ENCODE measurements around the gene CRK.

CRK gene

DNA sequence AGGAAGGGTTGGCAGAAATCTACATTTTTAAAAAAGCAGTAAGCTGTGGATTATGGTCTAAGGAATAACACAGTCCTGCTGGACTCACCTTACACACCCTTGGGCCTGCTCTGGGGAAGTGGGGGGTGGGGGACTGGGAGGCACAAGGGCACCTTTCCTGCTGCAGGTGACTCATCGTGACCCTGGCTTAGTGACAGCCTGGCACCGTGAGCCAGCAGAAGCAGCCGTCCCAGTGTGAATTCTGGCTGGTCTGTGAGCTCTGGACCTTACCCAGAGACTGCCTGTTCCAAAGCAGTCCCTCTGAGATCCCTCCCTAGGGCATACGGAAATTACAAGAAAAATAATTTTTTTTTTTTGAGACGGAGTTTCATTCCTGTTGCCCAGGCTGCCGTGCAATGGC is 4.2 kb upstream of the CRK start:
- no peak for TF ChIP-seq EP300 (IDR thresholded peaks at IDR 0.05; ENCODE audit: borderline replicate concordance)
- TF ChIP-seq, protein P1, sequence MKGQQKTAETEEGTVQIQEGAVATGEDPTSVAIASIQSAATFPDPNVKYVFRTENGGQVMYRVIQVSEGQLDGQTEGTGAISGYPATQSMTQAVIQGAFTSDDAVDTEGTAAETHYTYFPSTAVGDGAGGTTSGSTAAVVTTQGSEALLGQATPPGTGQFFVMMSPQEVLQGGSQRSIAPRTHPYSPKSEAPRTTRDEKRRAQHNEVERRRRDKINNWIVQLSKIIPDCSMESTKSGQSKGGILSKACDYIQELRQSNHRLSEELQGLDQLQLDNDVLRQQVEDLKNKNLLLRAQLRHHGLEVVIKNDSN (IDR thresholded peaks at IDR 0.05): no peak
- TF ChIP-seq, protein P2, sequence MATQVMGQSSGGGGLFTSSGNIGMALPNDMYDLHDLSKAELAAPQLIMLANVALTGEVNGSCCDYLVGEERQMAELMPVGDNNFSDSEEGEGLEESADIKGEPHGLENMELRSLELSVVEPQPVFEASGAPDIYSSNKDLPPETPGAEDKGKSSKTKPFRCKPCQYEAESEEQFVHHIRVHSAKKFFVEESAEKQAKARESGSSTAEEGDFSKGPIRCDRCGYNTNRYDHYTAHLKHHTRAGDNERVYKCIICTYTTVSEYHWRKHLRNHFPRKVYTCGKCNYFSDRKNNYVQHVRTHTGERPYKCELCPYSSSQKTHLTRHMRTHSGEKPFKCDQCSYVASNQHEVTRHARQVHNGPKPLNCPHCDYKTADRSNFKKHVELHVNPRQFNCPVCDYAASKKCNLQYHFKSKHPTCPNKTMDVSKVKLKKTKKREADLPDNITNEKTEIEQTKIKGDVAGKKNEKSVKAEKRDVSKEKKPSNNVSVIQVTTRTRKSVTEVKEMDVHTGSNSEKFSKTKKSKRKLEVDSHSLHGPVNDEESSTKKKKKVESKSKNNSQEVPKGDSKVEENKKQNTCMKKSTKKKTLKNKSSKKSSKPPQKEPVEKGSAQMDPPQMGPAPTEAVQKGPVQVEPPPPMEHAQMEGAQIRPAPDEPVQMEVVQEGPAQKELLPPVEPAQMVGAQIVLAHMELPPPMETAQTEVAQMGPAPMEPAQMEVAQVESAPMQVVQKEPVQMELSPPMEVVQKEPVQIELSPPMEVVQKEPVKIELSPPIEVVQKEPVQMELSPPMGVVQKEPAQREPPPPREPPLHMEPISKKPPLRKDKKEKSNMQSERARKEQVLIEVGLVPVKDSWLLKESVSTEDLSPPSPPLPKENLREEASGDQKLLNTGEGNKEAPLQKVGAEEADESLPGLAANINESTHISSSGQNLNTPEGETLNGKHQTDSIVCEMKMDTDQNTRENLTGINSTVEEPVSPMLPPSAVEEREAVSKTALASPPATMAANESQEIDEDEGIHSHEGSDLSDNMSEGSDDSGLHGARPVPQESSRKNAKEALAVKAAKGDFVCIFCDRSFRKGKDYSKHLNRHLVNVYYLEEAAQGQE (IDR thresholded peaks at IDR 0.05; ENCODE audit: low read depth): no peak

DNA sequence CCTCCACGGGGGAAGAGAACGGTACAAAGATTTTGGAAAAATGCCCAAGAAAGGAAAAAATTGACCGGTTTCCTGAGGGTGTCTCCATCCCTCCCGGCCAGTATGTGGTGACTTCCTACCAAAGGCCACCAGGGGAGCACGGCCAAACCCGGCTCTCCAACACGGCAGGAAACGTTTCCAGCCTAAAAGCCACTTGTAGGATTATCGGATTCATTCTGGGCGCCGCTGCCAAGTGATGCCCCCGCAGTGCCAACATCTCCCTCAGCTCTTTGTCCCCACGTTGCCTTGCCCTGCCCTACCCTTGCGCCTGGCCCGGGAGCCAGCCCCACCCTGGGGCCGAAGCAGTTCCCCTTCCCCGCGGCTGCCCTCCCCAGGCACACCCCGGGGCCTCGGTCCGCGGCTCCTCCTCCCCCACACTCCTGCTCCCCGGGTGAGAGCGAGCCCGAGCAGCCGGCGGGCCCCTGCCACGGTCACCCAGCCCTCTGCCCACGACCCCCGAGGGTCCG is 688 bp downstream of the CRK start:
- TF ChIP-seq, protein P1 (IDR thresholded peaks at IDR 0.05): no peak
- TF ChIP-seq NFIC (IDR thresholded peaks at IDR 0.05) (no peak; the same call in 1 of the 2 replicates), CEBPB (IDR thresholded peaks at IDR 0.05) (no peak), CREB1 (IDR thresholded peaks at IDR 0.05; ENCODE audit: low read depth) (no peak), RAD21 (IDR thresholded peaks at IDR 0.05; ENCODE audit: low read depth) (peak; percentile 12; the same call in 1 of the 2 replicates), TCF12 (IDR thresholded peaks at IDR 0.05; ENCODE audit: low read depth) (no peak), ZBTB7A (IDR thresholded peaks at IDR 0.05; ENCODE audit: low read depth) (peak; percentile 83; the same call in 1 of the 2 replicates), YY1 (IDR thresholded peaks at IDR 0.05; ENCODE audit: low read depth) (no peak), EGR1 (IDR thresholded peaks at IDR 0.05) (no peak)
- TF ChIP-seq, protein P3, sequence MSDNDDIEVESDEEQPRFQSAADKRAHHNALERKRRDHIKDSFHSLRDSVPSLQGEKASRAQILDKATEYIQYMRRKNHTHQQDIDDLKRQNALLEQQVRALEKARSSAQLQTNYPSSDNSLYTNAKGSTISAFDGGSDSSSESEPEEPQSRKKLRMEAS (IDR thresholded peaks at IDR 0.05): no peak
- TF ChIP-seq, protein P2 (IDR thresholded peaks at IDR 0.05; ENCODE audit: low read depth): no peak

DNA sequence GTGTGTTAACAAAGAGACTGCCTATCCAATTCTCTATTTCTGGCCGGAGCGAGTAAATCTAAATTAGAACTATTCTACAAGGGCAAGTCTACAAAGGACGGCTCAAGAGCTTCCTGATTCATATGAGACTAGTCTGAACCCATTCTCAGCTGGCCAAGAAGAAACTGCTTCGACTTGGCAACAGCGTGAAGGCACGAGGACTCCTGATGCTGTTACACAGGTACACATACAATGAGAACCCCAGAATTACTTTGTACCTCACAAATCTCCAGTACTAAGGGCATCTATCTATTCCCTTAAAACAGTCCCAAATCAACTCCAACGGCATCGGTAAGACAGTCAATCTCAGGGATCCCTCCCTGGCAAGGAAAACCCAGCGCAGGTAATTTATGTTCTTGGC is 1.5 kb downstream of the CRK start:
- TF ChIP-seq EGR1 (IDR thresholded peaks at IDR 0.05) (no peak), NFIC (IDR thresholded peaks at IDR 0.05) (no peak), ZBTB7A (IDR thresholded peaks at IDR 0.05; ENCODE audit: low read depth) (no peak)
- TF ChIP-seq, protein P2 (IDR thresholded peaks at IDR 0.05; ENCODE audit: low read depth): no peak

DNA sequence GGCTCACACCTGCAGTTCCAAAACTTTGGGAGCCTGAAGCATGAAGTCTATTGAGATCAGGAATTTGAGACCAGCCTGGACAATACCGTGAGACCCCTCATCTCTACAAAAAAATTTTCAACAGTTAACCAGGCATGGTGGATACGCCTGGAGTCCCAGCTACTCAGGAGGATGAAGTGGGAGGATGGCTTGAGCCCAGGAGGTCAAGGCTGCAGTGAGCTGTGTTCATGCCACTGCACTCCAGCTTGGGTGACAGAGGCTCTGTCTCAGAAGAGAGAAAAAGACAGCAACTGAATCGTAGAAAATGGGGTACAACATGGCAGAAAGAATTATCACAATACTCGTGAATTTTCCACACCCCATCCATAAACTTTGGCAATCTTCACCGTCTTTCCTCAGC is 3.2 kb downstream of the CRK start:
- TF ChIP-seq YY1 (IDR thresholded peaks at IDR 0.05; ENCODE audit: low read depth) (no peak), CREB1 (IDR thresholded peaks at IDR 0.05; ENCODE audit: low read depth) (no peak), EGR1 (IDR thresholded peaks at IDR 0.05) (no peak), FOXM1 (IDR thresholded peaks at IDR 0.05; ENCODE audit: borderline replicate concordance, low read depth) (no peak)
- TF ChIP-seq, protein P1 (IDR thresholded peaks at IDR 0.05): no peak
- TF ChIP-seq, protein P2 (IDR thresholded peaks at IDR 0.05; ENCODE audit: low read depth): no peak

All from Ishikawa (cell line).